ENCODE data around the gene MTLN. TPM values are rescaled to one million over a fixed set of nuclear protein-coding genes. Genes with fewer than 3 reads are reported as not detected.
"Not testable (repeated sequence)": the region's sequence is repeated elsewhere in the genome, so short reads cannot be mapped to it uniquely, and the experiment has no call there.

The MTLN gene
- total RNA-seq, 2 experiments from 2014 or later, result 8.7 to 9.8 TPM

GRCh38 chr2:110219496-110220189 is 7.3 kb upstream of the MTLN start:
- Histone ChIP-seq H3K9me3 (ENCODE audit: control insufficient read depth in 1 of 2, insufficient read depth in 1 of 2, low read length in 2 of 2) (no peaks in the 10 kb centered on the region), H3K4me3 (ENCODE audit: low read length) (no peak overlapping the region), H3K36me3 (ENCODE audit: insufficient read depth, low read length) (no peaks in the 10 kb centered on the region), H3K4me1 (ENCODE audit: insufficient read depth, low read length) (no peaks in the 10 kb centered on the region), H3K27me3 (ENCODE audit: control insufficient read depth in 1 of 2, insufficient read depth in 2 of 2, low read length in 2 of 2) (peaks cover 15 to 23% of the 10 kb centered on the region in 2 experiments), H3K27ac (ENCODE audit: low read depth in 1 of 2, low read length in 2 of 2) (no peak overlapping the region)
- no peak overlapping the region for H3K27ac Mint-ChIP-seq
- no peaks in the 10 kb centered on the region for H3K9me3 Mint-ChIP-seq
- no peaks in the 10 kb centered on the region for H3K36me3 Mint-ChIP-seq (ENCODE audit: low read depth)
- ATAC-seq (ENCODE audit: poor library complexity), result no peak
- H3K27me3 Mint-ChIP-seq, result peaks cover 81% of the 10 kb centered on the region
- no peak overlapping the region for H3K4me3 Mint-ChIP-seq
- H3K4me1 Mint-ChIP-seq (ENCODE audit: low read depth), result no peaks in the 10 kb centered on the region
- intact Hi-C loops (cut with DNase I, micrococcal nuclease), result no loop called here
- DNase-seq, result no peak
- no peak for TF ChIP-seq CTCF (IDR thresholded peaks at IDR 0.05)
- POLR2A ChIA-PET, result no interaction called here
- CTCF ChIA-PET, result no interaction called here

- H3K9me3 ChIP-seq (ENCODE audit: control insufficient read depth in 1 of 2, insufficient read depth in 1 of 2, low read length in 2 of 2); DNase-seq; H3K4me1 Mint-ChIP-seq (ENCODE audit: low read depth); H3K4me1 ChIP-seq (ENCODE audit: insufficient read depth, low read length); H3K27ac ChIP-seq (ENCODE audit: low read depth in 1 of 2, low read length in 2 of 2); H3K4me3 Mint-ChIP-seq; H3K36me3 ChIP-seq (ENCODE audit: insufficient read depth, low read length); H3K36me3 Mint-ChIP-seq (ENCODE audit: low read depth); POLR2A ChIA-PET; H3K27ac Mint-ChIP-seq; intact Hi-C loops (cut with DNase I, micrococcal nuclease); H3K4me3 ChIP-seq (ENCODE audit: low read length); ATAC-seq (ENCODE audit: poor library complexity); H3K9me3 Mint-ChIP-seq; CTCF ChIA-PET: not testable (repeated sequence)
- H3K27me3 Mint-ChIP-seq, result peaks cover 80% of the 10 kb centered on the region
- H3K27me3 ChIP-seq (ENCODE audit: control insufficient read depth in 1 of 2, insufficient read depth in 2 of 2, low read length in 2 of 2), result peaks cover 22 to 30% of the 10 kb centered on the region in 2 experiments
Observed at GRCh38 chr2:110218889-110219288, 6.5 kb upstream of the MTLN start.

- H3K9me3 Mint-ChIP-seq, result peaks cover 2% of the 10 kb centered on the region
- DNase-seq (no peak), ATAC-seq (ENCODE audit: poor library complexity) (no peak)
- peaks cover 69% of the 10 kb centered on the region for H3K27me3 Mint-ChIP-seq
- Histone ChIP-seq H3K27ac (ENCODE audit: low read depth in 1 of 2, low read length in 2 of 2) (no peak overlapping the region), H3K36me3 (ENCODE audit: insufficient read depth, low read length) (no peaks in the 10 kb centered on the region), H3K4me1 (ENCODE audit: insufficient read depth, low read length) (no peaks in the 10 kb centered on the region), H3K9me3 (ENCODE audit: control insufficient read depth in 1 of 2, insufficient read depth in 1 of 2, low read length in 2 of 2) (no peaks in the 10 kb centered on the region), H3K4me3 (ENCODE audit: low read length) (no peak overlapping the region), H3K27me3 (ENCODE audit: control insufficient read depth in 1 of 2, insufficient read depth in 2 of 2, low read length in 2 of 2) (peaks cover 23 to 27% of the 10 kb centered on the region in 2 experiments)
- H3K36me3 Mint-ChIP-seq (ENCODE audit: low read depth), result peaks cover 10% of the 10 kb centered on the region
- H3K4me3 Mint-ChIP-seq, result no peak overlapping the region
- CTCF ChIA-PET, result no interaction called here
- POLR2A ChIA-PET, result no interaction called here
- no peak for TF ChIP-seq CTCF (IDR thresholded peaks at IDR 0.05)
- intact Hi-C loops (cut with DNase I, micrococcal nuclease), result no loop called here
- peaks cover 9% of the 10 kb centered on the region for H3K4me1 Mint-ChIP-seq (ENCODE audit: low read depth)
- no peak overlapping the region for H3K27ac Mint-ChIP-seq
Observed at GRCh38 chr2:110216803-110217202, 4.5 kb upstream of the MTLN start.

- ATAC-seq (ENCODE audit: poor library complexity) (no peak), DNase-seq (no peak)
- Histone ChIP-seq H3K4me3 (ENCODE audit: low read length) (no peak overlapping the region), H3K27me3 (ENCODE audit: control insufficient read depth in 1 of 2, insufficient read depth in 2 of 2, low read length in 2 of 2) (peaks cover 21 to 23% of the 10 kb centered on the region in 2 experiments), H3K36me3 (ENCODE audit: insufficient read depth, low read length) (no peaks in the 10 kb centered on the region), H3K4me1 (ENCODE audit: insufficient read depth, low read length) (peaks cover 4% of the 10 kb centered on the region), H3K27ac (ENCODE audit: low read depth in 1 of 2, low read length in 2 of 2) (no peak overlapping the region), H3K9me3 (ENCODE audit: control insufficient read depth in 1 of 2, insufficient read depth in 1 of 2, low read length in 2 of 2) (no peaks in the 10 kb centered on the region)
- ChIA-PET CTCF (no interaction called here), POLR2A (no interaction called here)
- Mint-ChIP-seq H3K4me1 (ENCODE audit: low read depth) (peaks cover 15% of the 10 kb centered on the region), H3K4me3 (no peak overlapping the region), H3K9me3 (peaks cover 2% of the 10 kb centered on the region), H3K27me3 (peaks cover 63% of the 10 kb centered on the region), H3K36me3 (ENCODE audit: low read depth) (peaks cover 14% of the 10 kb centered on the region), H3K27ac (no peak overlapping the region)
- intact Hi-C loops (cut with DNase I, micrococcal nuclease), result no loop called here
- TF ChIP-seq CTCF (IDR thresholded peaks at IDR 0.05), result no peak
Observed at GRCh38 chr2:110216199-110216598, 3.9 kb upstream of the MTLN start.
